Measurements from ENCODE around the gene GPD1. TPM values are rescaled to one million over a fixed set of nuclear protein-coding genes. Genes with fewer than 3 reads are reported as not detected.

Gene GPD1
- total and polyA plus RNA-seq, 9 of the 15 experiments (the other 6 are each of a cell fraction or from before 2014, with no cell fraction given) = 0.13 to 1.00 (median 0.55) TPM

- no peak for TF ChIP-seq MLLT1 (IDR thresholded peaks at IDR 0.05)
Measured at GRCh38 chr12:50103351-50103750, 457 bp upstream of the GPD1 start (continued).

GRCh38 chr12:50104417-50105366, 884 bp downstream of the GPD1 start:
- no peak overlapping the region for H3K4me2 ChIP-seq (ENCODE audit: insufficient read depth, low read length)
- no peak for DNase-seq (ENCODE audit: extremely low read depth in 1 of 4, low spot score in 3 of 4)
- peaks cover 23 to 24% of the 10 kb centered on the region in 2 experiments for H3K4me1 ChIP-seq (replicated peaks in 1 of 2; ENCODE audit: control insufficient read depth in 2 of 2, insufficient read depth in 2 of 2, low read length in 2 of 2)
- intact Hi-C loops (cut with micrococcal nuclease) (no loop called here), in situ Hi-C loops (cut with MboI) (no loop called here)
- POLR2A ChIA-PET = interaction anchor here (0.9 to 1.7 kb wide), 4 partner anchors 14 to 179 kb away, joined by 3 to 9 read pairs (median 6); partner anchors contain the start of genes LIMA1 and SMARCD1
- H3K9me3 ChIP-seq (replicated peaks; ENCODE audit: control insufficient read depth, insufficient read depth, low read depth, low read length) = no peaks in the 10 kb centered on the region
- H3K9ac ChIP-seq (ENCODE audit: insufficient read depth in 1 of 2, low read depth in 2 of 2, low read length in 2 of 2) = peak overlapping the region in 1 of 2 experiments; percentile 82; a peak in 1 of 4 replicates
- WGBS (ENCODE audit: insufficient coverage, low coverage, missing lambda C conversion rate) = 61% methylated on average over 13 of the region's 14 CpGs
- no peaks in the 10 kb centered on the region for H3K9me1 ChIP-seq (ENCODE audit: control insufficient read depth, insufficient read depth, low read length)
- no peaks in the 10 kb centered on the region for H3K79me2 ChIP-seq (ENCODE audit: control insufficient read depth, insufficient read depth, low read length)
- CTCF ChIA-PET (ENCODE audit: low intra/inter-chr PET ratio) = no interaction called here
- no peaks in the 10 kb centered on the region for H3K27me3 ChIP-seq (ENCODE audit: control insufficient read depth in 2 of 2, insufficient read depth in 2 of 2, low read length in 2 of 2)
- no peak for ATAC-seq
- H3K4me3 ChIP-seq = no peak overlapping the region
- no peak for FAIRE-seq
- no peaks in the 10 kb centered on the region for H4K20me1 ChIP-seq (replicated peaks; ENCODE audit: control insufficient read depth, insufficient read depth, low read length)
- H3K36me3 ChIP-seq (ENCODE audit: control insufficient read depth, insufficient read depth, low read length) = peaks cover 15% of the 10 kb centered on the region; the same call in 2 of the 3 replicates
- no peak overlapping the region for H3K27ac ChIP-seq (ENCODE audit: extremely low read depth, low read depth, low read length)
- BruUV-seq (replicated peaks) = no TSS peak
- H2AFZ ChIP-seq (ENCODE audit: low read depth, low read length) = no peak overlapping the region
- TF ChIP-seq RBM34 (IDR thresholded peaks at IDR 0.05; ENCODE audit: borderline replicate concordance, insufficient read depth, low read length) (no peak), ARID4B (CRISPR knock-in tag; IDR thresholded peaks at IDR 0.05) (no peak), ATF4 (CRISPR knock-in tag; IDR thresholded peaks at IDR 0.05) (no peak), ADNP (tag; IDR thresholded peaks at IDR 0.05) (no peak), CBX3 (IDR thresholded peaks at IDR 0.05; ENCODE audit: borderline replicate concordance in 1 of 2, low read length in 2 of 2) (no peak), TBL1XR1 (IDR thresholded peaks at IDR 0.05; ENCODE audit: low read length in 2 of 2) (no peak), KLF16 (IDR thresholded peaks at IDR 0.05) (no peak), ESRRA (IDR thresholded peaks at IDR 0.05; ENCODE audit: borderline replicate concordance, low read depth) (no peak), ARID1B (IDR thresholded peaks at IDR 0.05) (no peak), NEUROD1 (IDR thresholded peaks at IDR 0.05; ENCODE audit: borderline replicate concordance, low read depth, low read length, partially characterized antibody) (no peak), TRIM28 (IDR thresholded peaks at IDR 0.05) (no peak)
